Body of pancreas (tissue), 4 donors: ENCODE data around the gene PIK3IP1. TPM values are rescaled to one million over a fixed set of nuclear protein-coding genes. Genes with fewer than 3 reads are reported as not detected.
"Not testable (repeated sequence)": the region's sequence is repeated elsewhere in the genome, so short reads cannot be mapped to it uniquely, and the experiment has no call there.

Experiments
- ATAC-seq: fragments of 150-250 bp; one replicate; pipeline ENCODE4 v1.9.1; 2016
- DNase-seq, 4 donors: peaks; one replicate each; pipeline ENCODE4 v3.0.0-alpha.2; 2019
- H3K27ac ChIP-seq, 4 donors: fragments of 200-600 bp; sonication (generic); 1 replicate in 3 of 4; 2 replicates in 1 of 4; pipeline versions ENCODE4 v1.5.1 to v1.6.1; 2016 to 2019; ENCODE audit warnings: mild to moderate bottlenecking in 1 of 4, mixed read lengths in 1 of 4, moderate library complexity in 1 of 4
- H3K27me3 ChIP-seq, 2 donors: fragments of 200-600 bp; sonication (generic); one replicate each; pipeline ENCODE4 v1.6.0; 2016; ENCODE audit warnings: mild to moderate bottlenecking in 1 of 2
- H3K36me3 ChIP-seq, 2 donors: fragments of 200-600 bp; sonication (generic); replicated peaks in 1 of 2; 2 replicates each; pipeline ENCODE4 v1.5.1; 2016; ENCODE audit warnings: low read depth in 2 of 2; ENCODE audit not compliant: insufficient read depth in 1 of 2
- H3K4me1 ChIP-seq: fragments of 200-600 bp; sonication (generic); one replicate; pipeline ENCODE4 v1.6.0; 2016
- H3K4me3 ChIP-seq, 2 donors: fragments of 200-600 bp; sonication (generic); 1 replicate in 1 of 2; 2 replicates in 1 of 2; pipeline ENCODE4 v1.5.1; 2016 to 2019
- H3K9me3 ChIP-seq, 3 donors: fragments of 200-600 bp; sonication (generic); 1 replicate in 2 of 3; 2 replicates in 1 of 3; pipeline ENCODE4 v1.5.1; 2016
- POLR2A ChIP-seq, 3 donors: fragments of 450-650 bp; IDR thresholded peaks; one replicate each; pipeline ENCODE4 v1.6.1; 2016; ENCODE audit warnings: antibody characterized with exemption in 3 of 3, mild to moderate bottlenecking in 2 of 3
- WGBS, 2 donors: methylation state at CpG; one replicate each; pipeline ENCODE4 v1.1.5; 2017; 5-methylcytosine and 5-hydroxymethylcytosine counted together
- intact Hi-C: fragments of 100-400 bp; cut with DNase I; formaldehyde crosslinking; loops from one replicate; pipeline ENCODE4 v1.15.1; 2023
- total RNA-seq, 2 donors: library from RNA; depleted of rRNA; stranded (reverse); fragments of >200 nt; gene quantifications; one replicate each; pipeline ENCODE4 v1.1.0, GENCODE V29; 2016
- TF ChIP-seq, protein P1 (sequence below), 7 experiments: fragments of 450-650 bp in 4 of 7; fragments of 200-600 bp in 3 of 7; sonication (generic) in 3 of 7; IDR thresholded peaks; one replicate each; pipeline ENCODE4 v1.5.1; 2016 to 2019; ENCODE audit warnings: antibody characterized with exemption in 7 of 7

Gene PIK3IP1
- total RNA-seq, 2 donors from 2014 or later: 5.6 to 18.9 TPM

GRCh38 chr22:31326877-31327276, 34.6 kb upstream of the PIK3IP1 start:
- ATAC-seq (no peak), DNase-seq (no peak)
- TF ChIP-seq, protein P1, sequence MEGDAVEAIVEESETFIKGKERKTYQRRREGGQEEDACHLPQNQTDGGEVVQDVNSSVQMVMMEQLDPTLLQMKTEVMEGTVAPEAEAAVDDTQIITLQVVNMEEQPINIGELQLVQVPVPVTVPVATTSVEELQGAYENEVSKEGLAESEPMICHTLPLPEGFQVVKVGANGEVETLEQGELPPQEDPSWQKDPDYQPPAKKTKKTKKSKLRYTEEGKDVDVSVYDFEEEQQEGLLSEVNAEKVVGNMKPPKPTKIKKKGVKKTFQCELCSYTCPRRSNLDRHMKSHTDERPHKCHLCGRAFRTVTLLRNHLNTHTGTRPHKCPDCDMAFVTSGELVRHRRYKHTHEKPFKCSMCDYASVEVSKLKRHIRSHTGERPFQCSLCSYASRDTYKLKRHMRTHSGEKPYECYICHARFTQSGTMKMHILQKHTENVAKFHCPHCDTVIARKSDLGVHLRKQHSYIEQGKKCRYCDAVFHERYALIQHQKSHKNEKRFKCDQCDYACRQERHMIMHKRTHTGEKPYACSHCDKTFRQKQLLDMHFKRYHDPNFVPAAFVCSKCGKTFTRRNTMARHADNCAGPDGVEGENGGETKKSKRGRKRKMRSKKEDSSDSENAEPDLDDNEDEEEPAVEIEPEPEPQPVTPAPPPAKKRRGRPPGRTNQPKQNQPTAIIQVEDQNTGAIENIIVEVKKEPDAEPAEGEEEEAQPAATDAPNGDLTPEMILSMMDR (IDR thresholded peaks at IDR 0.05): no peak
- no peak for TF ChIP-seq POLR2A (IDR thresholded peaks at IDR 0.05)
- WGBS, 2 donors: 93 to 94% methylated on average over 9 of the region's 9 CpGs
- Histone ChIP-seq H3K27ac (no peak overlapping the region), H3K9me3 (no peaks in the 10 kb centered on the region), H3K4me1 (no peaks in the 10 kb centered on the region), H3K36me3 (peaks cover 0 to 18% of the 10 kb centered on the region in 2 donors), H3K27me3 (no peaks in the 10 kb centered on the region), H3K4me3 (no peak overlapping the region)
- intact Hi-C loops: no loop called here

GRCh38 chr22:31323578-31324550, 31.6 kb upstream of the PIK3IP1 start:
- H3K9me3 ChIP-seq: no peaks in the 10 kb centered on the region
- H3K4me1 ChIP-seq: no peaks in the 10 kb centered on the region
- peaks cover 0 to 14% of the 10 kb centered on the region in 2 donors for H3K36me3 ChIP-seq
- intact Hi-C loops: no loop called here
- DNase-seq (no peak), ATAC-seq (no peak)
- no peak overlapping the region for H3K27ac ChIP-seq
- WGBS, 2 donors: 81 to 88% methylated on average over 7 to 8 of the region's 8 CpGs
- TF ChIP-seq POLR2A (IDR thresholded peaks at IDR 0.05): no peak
- TF ChIP-seq, protein P1 (IDR thresholded peaks at IDR 0.05): no peak
- no peaks in the 10 kb centered on the region for H3K27me3 ChIP-seq
- no peak overlapping the region for H3K4me3 ChIP-seq

DNA sequence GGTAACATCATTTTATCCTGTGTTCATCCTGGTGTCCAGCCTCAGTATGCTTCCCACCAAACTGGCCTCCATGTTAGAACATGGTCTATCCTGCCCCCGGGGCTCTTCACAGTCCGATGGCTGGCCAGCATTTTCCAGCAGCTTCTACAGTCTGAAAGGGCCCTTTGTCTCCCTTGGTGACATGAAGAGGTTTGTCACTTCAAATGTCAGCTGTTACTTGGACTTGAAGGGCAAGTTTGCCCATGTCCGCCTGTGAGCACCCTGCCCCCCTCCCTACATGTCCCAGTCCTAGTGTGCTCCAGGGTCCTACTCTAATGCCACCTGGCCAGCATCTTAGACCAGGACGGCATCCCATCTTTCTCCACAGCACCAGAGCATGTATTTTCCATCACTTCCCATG, 29.1 kb upstream of the PIK3IP1 start:
- Histone ChIP-seq H3K4me3 (no peak overlapping the region), H3K36me3 (peaks cover 0 to 2% of the 10 kb centered on the region in 2 donors), H3K27me3 (no peaks in the 10 kb centered on the region), H3K27ac (no peak overlapping the region), H3K9me3 (no peaks in the 10 kb centered on the region), H3K4me1 (no peaks in the 10 kb centered on the region)
- ATAC-seq: no peak
- no peak for DNase-seq
- WGBS, 2 donors: 64 to 71% methylated on average over 4 of the region's 4 CpGs
- intact Hi-C loops: no loop called here
- TF ChIP-seq POLR2A (IDR thresholded peaks at IDR 0.05): no peak
- TF ChIP-seq, protein P1 (IDR thresholded peaks at IDR 0.05): no peak

- ATAC-seq, intact Hi-C loops, DNase-seq, H3K9me3 ChIP-seq, H3K27me3 ChIP-seq, H3K36me3 ChIP-seq, H3K4me3 ChIP-seq: not testable (repeated sequence)
- Histone ChIP-seq H3K4me1 (peaks cover 15% of the 10 kb centered on the region), H3K27ac (peak overlapping the region in 3 of 4 donors; percentile 77 to 84 (median 83))
- WGBS, 2 donors: 85 to 86% methylated on average over 1 of the region's 1 CpG
These were observed 21.9 kb upstream of the PIK3IP1 start for GRCh38 chr22:31314220-31314619.

DNA sequence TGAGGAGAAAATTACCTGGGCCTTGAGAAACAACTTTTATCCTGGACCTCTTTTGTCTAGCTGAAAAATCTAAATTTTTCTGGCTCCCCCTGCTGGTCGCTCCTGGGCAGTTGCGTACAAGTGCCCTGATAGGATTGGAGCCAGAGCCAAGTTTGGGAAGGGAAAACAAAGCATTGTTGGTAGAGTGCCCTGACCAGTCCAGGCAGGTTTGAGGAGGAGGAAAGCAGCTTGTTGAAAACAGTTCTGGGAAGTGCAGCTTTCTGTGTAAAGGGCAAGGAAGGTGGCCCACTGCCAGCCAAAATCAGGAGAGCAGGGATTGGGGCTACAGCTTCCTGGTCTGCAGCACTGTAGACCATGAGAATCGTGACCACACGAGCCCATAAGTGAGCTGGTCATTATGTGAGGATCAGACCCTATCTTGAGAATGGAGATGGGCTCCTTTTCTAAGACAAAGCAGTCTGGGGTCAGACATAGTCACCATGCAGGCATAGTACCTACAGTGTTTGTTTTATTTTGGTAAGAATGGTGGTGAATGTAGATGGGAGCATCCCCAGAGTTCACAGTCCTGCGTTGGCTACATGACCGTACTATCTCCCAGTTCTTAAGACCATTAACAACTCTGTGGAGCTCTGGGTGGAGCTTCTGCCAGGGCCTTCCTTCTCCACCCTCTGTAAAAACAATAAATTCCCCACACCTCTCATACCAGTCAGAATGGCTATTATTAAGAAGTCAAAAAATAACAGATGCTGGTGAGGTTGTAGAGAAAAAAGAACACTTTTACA, 21.3 kb upstream of the PIK3IP1 start:
- peak; percentile 88 to 93 (median 91) for DNase-seq
- Histone ChIP-seq H3K4me1 (peaks cover 15% of the 10 kb centered on the region), H3K9me3 (no peaks in the 10 kb centered on the region), H3K27ac (peak overlapping the region; percentile 53 to 84 (median 80)), H3K4me3 (no peak overlapping the region), H3K27me3 (no peaks in the 10 kb centered on the region), H3K36me3 (no peaks in the 10 kb centered on the region)
- 26 to 27% methylated on average over 6 of the region's 6 CpGs for WGBS, 2 donors
- TF ChIP-seq, protein P1 (IDR thresholded peaks at IDR 0.05): peak; percentile 78 to 96 (median 91)
- peak in 2 of 3 donors; percentile 27 to 41 for TF ChIP-seq POLR2A (IDR thresholded peaks at IDR 0.05)
- peak; percentile 99 for ATAC-seq
- intact Hi-C loops: no loop called here
